Activated CD4-positive, alpha-beta T cell treated with anti-CD3 and anti-CD28 coated beads, Interleukin-2, amount 50 U/mL, for 48 hours (primary cell): ENCODE measurements around the gene LRRC23.

Experiments used
- DNase-seq, 2 experiments: peaks; one replicate each; pipeline ENCODE4 v3.0.0-alpha.2; 2020

Gene LRRC23

GRCh38 chr12:6927379-6928021 lies 22.9 kb downstream of the LRRC23 start, which contains the start of gene ATN1:
TSS of gene ATN1 (plus strand) at chr12:6927959. CDS start at chr12:6934002, 6,043 bp downstream.
- peak; percentile 53 to 61 for DNase-seq

DNA sequence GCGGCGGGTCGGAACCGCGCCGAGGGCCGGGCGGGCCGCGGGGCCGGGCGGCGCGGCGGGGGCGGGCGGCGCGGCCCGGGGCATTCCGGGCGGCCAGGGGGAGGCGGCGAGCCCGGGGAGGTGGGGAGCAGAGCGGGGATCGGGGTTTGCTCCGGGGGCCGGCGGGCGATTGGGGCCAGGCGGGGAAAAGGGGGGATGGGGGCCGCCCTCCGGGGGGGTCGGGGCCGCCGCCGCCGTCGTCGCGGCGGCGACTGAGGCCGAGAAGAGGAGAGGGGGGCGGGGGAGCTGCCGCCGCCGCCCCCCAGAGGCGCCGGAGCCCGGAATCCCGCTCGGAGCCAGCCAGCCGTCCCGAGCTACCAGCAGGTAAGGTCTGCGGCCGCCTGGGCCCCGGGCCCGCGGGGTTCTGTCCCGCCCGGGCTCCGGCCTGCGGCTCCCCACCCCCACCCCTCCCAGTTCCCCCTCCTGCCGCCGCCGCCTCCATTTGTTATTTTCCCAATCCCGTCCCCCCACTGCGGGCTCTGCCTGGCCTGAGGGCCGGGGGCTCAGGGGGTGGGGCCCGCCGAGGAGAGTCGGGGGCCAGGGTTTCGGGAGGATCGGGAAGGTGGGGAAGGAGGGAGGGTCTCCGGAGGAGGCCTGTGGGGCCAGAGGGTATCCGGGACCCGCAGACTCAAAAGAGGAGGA lies 23.5 kb downstream of the LRRC23 start:
- no peak for DNase-seq

- DNase-seq, result no peak
Measured at GRCh38 chr12:6928703-6929407, 24.2 kb downstream of the LRRC23 start.

- no peak for DNase-seq
Measured at GRCh38 chr12:6929466-6930452, 25.1 kb downstream of the LRRC23 start.

DNA sequence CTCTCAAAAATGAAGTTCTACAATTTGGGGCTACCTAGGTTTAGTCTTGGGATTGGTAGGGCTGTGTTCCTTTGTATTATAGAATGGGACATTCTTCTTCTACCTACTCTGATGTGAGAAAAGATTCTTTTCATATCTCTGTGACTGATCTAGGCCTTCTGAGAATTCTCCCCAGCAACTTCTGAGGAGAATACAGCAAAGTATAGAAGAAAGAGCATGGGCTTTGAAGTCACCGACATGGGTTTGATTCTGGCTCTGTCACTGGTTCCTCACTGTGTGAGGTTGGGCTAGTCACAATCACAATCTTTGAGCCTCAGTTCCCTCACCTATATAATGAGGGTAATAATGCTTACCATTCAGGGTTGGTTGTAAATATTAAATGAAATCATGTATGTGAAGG lies 28.1 kb downstream of the LRRC23 start:
- DNase-seq, result no peak

GRCh38 chr12:6934110-6934509 lies 29.5 kb downstream of the LRRC23 start:
- no peak for DNase-seq

- DNase-seq, result no peak
Measured at GRCh38 chr12:6935371-6936193, 31.0 kb downstream of the LRRC23 start.

DNA sequence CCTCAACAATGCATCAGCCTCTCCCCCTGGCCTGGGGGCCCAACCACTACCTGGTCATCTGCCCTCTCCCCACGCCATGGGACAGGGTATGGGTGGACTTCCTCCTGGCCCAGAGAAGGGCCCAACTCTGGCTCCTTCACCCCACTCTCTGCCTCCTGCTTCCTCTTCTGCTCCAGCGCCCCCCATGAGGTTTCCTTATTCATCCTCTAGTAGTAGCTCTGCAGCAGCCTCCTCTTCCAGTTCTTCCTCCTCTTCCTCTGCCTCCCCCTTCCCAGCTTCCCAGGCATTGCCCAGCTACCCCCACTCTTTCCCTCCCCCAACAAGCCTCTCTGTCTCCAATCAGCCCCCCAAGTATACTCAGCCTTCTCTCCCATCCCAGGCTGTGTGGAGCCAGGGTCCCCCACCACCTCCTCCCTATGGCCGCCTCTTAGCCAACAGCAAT lies 31.6 kb downstream of the LRRC23 start:
- peak in 1 of 2 experiments; percentile 5 for DNase-seq

- DNase-seq, result peak; percentile 66 to 72
Measured at GRCh38 chr12:6936636-6937480, 32.2 kb downstream of the LRRC23 start.

GRCh38 chr12:6937481-6938352 lies 33.1 kb downstream of the LRRC23 start:
- DNase-seq, result peak; percentile 91 to 93

DNA sequence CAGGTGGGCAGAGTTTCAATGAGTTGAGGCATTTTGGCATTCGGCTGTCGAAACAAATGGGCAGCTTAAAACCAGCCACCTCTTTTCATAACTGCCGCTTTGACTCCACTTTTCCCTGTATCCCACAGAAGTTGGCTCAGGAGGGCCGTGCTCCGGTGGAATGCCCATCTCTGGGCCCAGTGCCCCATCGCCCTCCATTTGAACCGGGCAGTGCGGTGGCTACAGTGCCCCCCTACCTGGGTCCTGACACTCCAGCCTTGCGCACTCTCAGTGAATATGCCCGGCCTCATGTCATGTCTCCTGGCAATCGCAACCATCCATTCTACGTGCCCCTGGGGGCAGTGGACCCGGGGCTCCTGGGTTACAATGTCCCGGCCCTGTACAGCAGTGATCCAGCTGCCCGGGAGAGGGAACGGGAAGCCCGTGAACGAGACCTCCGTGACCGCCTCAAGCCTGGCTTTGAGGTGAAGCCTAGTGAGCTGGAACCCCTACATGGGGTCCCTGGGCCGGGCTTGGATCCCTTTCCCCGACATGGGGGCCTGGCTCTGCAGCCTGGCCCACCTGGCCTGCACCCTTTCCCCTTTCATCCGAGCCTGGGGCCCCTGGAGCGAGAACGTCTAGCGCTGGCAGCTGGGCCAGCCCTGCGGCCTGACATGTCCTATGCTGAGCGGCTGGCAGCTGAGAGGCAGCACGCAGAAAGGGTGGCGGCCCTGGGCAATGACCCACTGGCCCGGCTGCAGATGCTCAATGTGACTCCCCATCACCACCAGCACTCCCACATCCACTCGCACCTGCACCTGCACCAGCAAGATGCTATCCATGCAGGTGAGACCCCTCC lies 34.0 kb downstream of the LRRC23 start:
- DNase-seq, result peak in 1 of 2 experiments; percentile 8

- DNase-seq, result no peak
Measured at GRCh38 chr12:6939191-6939540, 34.5 kb downstream of the LRRC23 start.

DNA sequence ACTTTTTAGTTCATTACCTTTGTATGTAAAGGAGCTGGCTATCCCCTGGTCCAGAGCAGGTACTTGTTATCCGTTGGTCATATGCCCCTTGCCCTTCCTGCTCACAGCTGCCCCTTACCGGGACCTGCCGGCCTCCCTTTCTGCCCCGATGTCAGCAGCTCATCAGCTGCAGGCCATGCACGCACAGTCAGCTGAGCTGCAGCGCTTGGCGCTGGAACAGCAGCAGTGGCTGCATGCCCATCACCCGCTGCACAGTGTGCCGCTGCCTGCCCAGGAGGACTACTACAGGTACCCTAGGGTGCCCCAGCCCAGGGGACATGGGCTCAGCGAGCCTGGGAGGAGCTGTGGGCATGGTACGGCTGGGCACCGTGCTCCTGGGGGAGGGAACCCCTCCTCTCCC lies 36.6 kb downstream of the LRRC23 start:
- DNase-seq, result no peak

DNA sequence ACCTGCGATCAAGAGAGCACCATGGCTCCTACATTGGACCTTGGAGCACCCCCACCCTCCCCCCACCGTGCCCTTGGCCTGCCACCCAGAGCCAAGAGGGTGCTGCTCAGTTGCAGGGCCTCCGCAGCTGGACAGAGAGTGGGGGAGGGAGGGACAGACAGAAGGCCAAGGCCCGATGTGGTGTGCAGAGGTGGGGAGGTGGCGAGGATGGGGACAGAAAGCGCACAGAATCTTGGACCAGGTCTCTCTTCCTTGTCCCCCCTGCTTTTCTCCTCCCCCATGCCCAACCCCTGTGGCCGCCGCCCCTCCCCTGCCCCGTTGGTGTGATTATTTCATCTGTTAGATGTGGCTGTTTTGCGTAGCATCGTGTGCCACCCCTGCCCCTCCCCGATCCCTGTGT lies 37.2 kb downstream of the LRRC23 start:
- no peak for DNase-seq

DNA sequence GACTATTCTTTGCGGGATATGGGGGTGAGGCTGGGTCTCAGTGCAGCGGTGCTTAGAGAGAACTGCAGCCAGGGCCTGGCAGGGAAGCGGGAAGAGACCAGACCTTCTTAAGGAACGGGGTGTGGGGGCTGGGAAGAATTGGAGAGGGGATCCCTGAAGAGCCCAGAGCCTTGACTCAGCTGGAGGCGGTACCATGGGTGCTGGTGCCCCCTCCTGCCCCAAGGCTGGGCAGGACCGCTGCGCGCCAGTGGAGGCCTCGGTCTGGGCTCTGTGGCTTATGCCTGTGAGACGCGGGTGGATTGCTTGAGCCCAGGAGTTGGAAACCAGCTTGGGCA lies 37.7 kb downstream of the LRRC23 start:
- DNase-seq, result no peak

- peak; percentile 69 to 79 for DNase-seq
Measured at GRCh38 chr12:6943389-6943721, 38.7 kb downstream of the LRRC23 start.

DNA sequence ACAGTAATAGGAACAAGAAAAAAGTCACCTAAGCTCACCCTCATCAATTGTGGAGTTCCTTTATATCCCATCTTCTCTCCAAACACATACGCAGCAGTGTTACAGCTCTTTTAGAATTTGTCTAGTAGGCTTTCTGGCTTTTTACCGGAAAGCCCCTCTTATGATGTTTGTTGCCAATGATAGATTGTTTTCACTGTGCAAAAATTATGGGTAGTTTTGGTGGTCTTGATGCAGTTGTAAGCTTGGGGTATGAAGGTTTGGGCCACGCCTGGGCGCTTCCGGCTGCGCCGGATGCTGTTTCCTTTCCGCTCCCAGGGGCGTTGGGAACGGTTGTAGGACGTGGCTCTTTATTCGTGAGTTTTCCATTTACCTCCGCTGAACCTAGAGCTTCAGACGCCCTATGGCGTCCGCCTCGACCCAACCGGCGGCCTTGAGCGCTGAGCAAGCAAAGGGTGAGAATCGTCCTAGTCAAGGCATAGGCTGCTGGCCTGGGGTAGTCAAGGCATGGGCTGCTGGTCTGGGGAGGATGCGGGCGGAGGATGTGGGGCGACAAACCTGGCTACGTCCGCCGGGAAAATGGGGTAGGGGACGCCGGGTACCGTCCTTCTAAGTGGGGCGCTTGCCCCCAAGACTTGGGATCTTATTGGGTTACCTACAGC lies 39.2 kb downstream of the LRRC23 start, which contains the start of the genes C12orf57 and RNU7-1:
Gene C12orf57, plus strand, starts transcription at position 301 of the 659 bp plus-strand sequence. Its CDS starts 100 bp downstream, at position 401.
Gene RNU7-1, plus strand, starts transcription at position 95 of the 659 bp plus-strand sequence.
- peak; percentile 80 to 85 for DNase-seq
